ENCODE measurements around the gene CSRP2.
A peak's percentile ranks its signal among the peaks of the same experiment; 100 is the strongest.

CSRP2 gene

DNA sequence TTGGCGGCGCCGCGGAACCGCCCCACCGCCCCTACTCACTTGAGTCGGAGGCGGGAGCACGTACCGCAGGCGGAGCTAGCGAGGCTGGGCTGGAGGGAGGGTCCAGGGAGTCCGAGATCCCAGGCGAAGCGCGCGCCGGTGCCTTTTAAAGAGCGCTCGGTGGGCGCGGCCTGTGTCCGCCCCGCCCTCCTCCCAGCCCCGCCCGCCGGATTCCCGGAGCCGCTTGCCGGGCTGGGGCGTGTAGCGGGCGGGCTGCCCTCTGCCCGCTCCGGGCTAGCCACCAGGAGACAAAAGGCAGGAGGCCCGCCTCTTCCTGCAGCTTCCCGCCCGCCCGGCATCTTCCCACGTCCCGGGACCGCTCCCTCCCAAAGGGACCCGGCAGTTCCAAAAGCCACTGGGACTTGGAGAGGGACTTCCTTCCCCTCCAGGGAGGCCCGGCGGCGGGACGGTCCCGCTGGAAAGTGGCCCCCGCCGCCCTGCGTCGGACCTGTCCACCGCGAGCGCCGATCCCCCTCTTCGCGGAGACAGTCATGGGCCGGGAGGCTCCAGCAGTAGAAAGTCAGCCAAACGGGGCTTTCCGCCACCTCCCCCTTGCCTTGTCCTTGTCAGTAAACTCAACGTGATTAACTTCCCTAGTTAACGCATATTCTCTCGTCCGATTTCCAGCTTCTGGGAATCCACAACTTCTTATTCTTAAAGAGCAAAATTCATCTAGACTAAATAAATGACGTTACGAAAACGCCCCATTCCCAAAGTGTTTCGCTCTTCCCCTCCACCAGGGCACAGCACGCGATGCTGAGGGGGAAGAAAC, at the start of gene CSRP2:
CSRP2 (minus strand) TSS at position 121 of the 811 bp plus-strand sequence. CDS start 12,759 bp downstream, outside the sequence.
- TF ChIP-seq, protein P1, sequence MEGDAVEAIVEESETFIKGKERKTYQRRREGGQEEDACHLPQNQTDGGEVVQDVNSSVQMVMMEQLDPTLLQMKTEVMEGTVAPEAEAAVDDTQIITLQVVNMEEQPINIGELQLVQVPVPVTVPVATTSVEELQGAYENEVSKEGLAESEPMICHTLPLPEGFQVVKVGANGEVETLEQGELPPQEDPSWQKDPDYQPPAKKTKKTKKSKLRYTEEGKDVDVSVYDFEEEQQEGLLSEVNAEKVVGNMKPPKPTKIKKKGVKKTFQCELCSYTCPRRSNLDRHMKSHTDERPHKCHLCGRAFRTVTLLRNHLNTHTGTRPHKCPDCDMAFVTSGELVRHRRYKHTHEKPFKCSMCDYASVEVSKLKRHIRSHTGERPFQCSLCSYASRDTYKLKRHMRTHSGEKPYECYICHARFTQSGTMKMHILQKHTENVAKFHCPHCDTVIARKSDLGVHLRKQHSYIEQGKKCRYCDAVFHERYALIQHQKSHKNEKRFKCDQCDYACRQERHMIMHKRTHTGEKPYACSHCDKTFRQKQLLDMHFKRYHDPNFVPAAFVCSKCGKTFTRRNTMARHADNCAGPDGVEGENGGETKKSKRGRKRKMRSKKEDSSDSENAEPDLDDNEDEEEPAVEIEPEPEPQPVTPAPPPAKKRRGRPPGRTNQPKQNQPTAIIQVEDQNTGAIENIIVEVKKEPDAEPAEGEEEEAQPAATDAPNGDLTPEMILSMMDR (IDR thresholded peaks at IDR 0.05; ENCODE audit: low read depth, low read length) = peak; percentile 49
- peak within 1 kb of the TSS; percentile 69 to 73 for H3K4me3 ChIP-seq (replicated peaks in 1 of 2; ENCODE audit: low read depth in 2 of 2, low read length in 2 of 2)
- peak; percentile 74 to 89 for DNase-seq (ENCODE audit: low read depth in 2 of 2)

DNA sequence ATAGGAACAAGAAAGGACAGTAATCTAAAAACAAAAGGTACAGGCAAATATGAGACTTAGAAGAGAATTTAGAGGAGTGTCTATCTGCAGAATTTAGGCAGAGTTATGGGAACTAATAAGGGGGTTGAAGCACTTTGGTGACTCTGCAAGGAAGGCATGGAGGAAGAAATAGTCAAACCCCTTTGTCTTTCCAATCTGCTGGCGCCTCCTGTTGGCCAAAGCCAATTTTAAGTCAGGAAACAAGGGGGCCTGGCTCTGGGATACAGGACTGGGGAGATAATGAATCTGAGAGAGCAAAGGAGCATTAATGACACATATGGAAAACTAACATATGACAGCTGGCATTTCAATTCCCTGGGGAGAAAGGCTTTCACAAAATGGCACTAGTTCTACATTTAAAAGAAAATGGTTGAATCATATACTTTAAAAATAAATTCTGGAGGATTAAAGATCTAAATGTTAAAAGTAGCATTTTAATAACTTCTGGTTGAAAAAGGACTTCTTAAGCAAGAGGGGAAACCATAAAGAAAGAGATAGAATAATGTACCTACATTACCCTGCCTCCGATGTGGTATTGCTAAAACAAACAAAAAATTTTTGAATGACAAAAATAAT, 48.5 kb upstream of the CSRP2 start:
- DNase-seq (ENCODE audit: low read depth in 2 of 2) = peak; percentile 63 to 68
- TF ChIP-seq, protein P1 (IDR thresholded peaks at IDR 0.05; ENCODE audit: low read depth, low read length) = peak; percentile 68
- H3K4me3 ChIP-seq (replicated peaks in 1 of 2; ENCODE audit: low read depth in 2 of 2, low read length in 2 of 2) = no peak overlapping the region

DNA sequence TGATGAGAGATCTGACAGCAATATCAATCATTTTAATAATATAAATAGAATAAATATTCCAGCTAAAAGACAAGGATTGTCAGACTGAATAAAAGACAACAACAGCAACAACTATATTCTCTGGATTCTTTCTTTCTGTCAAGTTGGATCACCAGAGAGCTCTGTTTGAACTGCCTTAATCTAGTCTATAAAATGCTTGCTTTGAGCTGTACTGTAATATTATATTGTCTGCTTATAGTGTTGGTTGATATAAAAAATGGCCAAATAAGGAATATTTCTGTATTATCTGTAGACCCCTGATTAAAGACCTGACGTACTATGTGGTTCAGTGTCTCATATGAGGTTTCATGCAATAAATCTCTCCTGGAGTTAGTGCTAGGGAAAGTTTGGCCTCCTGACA, 46.3 kb upstream of the CSRP2 start:
- TF ChIP-seq, protein P1 (IDR thresholded peaks at IDR 0.05; ENCODE audit: low read depth, low read length) = no peak
- DNase-seq (ENCODE audit: low read depth in 2 of 2) = no peak
- H3K4me3 ChIP-seq (replicated peaks in 1 of 2; ENCODE audit: low read depth in 2 of 2, low read length in 2 of 2) = no peak overlapping the region

DNA sequence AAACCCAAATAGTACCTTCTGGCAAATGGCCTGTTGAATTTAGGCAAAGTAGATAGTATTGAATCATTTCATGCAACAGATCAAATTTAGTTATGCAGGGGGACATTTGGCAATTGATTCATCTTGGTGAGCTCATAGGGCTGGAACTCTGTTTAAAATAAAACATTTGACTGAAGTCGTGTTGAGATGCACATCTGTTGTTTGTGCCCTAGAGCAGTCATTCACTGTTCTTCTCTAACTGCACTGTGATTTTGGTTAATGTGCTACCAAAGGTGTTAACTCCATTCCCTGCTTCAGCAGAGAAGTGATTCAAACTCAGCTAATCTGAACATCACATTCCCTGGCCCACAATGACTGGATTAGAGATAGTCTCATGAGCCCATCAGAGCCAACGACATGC, 44.0 kb upstream of the CSRP2 start:
- no peak overlapping the region for H3K4me3 ChIP-seq (replicated peaks in 1 of 2; ENCODE audit: low read depth in 2 of 2, low read length in 2 of 2)
- DNase-seq (ENCODE audit: low read depth in 2 of 2) = no peak
- TF ChIP-seq, protein P1 (IDR thresholded peaks at IDR 0.05; ENCODE audit: low read depth, low read length) = no peak

DNA sequence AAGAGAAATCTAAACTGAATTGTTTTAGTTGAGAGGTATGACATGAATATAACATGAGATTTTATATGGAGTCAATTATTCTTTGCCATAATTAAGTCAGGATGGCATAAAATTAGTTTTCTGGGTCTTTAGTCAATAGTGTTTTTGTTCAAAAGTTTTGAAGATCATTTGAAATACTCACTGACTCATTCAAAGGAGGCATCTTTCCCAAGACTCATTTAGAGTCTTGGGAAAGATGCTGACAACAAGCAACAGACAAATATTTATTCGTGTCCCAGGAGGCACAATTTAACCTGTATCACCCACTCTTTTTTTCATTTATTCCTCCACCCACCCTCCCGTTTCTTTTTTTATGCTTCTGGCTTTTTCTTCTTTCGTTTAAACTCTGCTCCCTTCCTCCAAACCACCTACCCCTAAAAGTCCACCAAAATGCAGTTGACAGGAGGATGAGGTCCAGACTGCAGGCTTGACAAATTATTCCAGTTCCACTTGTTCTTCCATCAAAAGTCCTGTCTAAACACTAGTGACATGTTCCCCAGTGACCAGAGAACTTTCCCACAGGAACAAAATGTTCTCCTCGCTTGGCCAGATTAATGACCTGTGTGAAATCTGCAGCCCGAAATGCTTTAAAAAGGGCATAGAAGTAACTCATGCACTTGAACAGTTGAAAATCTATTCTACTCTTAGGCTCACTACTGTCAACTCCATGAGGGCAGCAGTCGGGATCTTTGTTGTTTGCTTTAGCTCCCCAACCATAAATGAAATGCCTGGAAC, 43.3 kb upstream of the CSRP2 start:
- no peak overlapping the region for H3K4me3 ChIP-seq (replicated peaks in 1 of 2; ENCODE audit: low read depth in 2 of 2, low read length in 2 of 2)
- TF ChIP-seq, protein P1 (IDR thresholded peaks at IDR 0.05; ENCODE audit: low read depth, low read length) = no peak
- peak in 1 of 2 donors; percentile 11 for DNase-seq (ENCODE audit: low read depth in 2 of 2)

DNA sequence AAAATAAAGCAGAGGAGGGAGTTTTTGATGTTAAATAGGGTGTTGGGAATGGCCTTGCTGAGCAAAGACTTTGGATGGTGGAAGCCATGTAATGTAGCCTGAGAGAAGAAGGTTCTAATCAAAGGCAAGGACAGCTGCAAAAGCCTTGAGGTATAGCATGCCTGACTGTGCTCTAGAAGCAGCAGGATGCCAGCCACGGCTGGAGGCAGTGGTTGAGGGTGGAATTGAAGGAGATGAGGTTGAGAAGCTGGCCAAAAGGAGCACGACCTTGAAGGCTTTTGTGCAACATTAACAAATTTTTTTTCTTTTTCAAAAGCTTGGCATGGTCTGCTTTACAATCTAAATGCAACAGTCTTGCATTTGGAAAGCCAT, 42.3 kb upstream of the CSRP2 start:
- no peak for DNase-seq (ENCODE audit: low read depth in 2 of 2)
- H3K4me3 ChIP-seq (replicated peaks in 1 of 2; ENCODE audit: low read depth in 2 of 2, low read length in 2 of 2) = no peak overlapping the region
- TF ChIP-seq, protein P1 (IDR thresholded peaks at IDR 0.05; ENCODE audit: low read depth, low read length) = no peak
